SK-N-MC (cell line): ENCODE measurements around the gene MALAT1.
"Not testable (repeated sequence)": the region's sequence is repeated elsewhere in the genome, so short reads cannot be mapped to it uniquely, and the experiment has no call there.

ENCODE experiments used
- DNase-seq: peaks from one replicate; pipeline ENCODE4 v3.0.0-alpha.2; 2011; ENCODE audit warnings: low read depth, low spot score
- H3K27ac ChIP-seq: fragments of 200-600 bp; sonication (generic); 2 replicates; pipeline ENCODE4 v1.5.1; 2016; ENCODE audit warnings: mixed run types
- H3K36me3 ChIP-seq: fragments of 200-600 bp; sonication (generic); 2 replicates; pipeline ENCODE4 v1.6.1; 2017; ENCODE audit warnings: antibody characterized with exemption, low read length, mixed read lengths; ENCODE audit not compliant: insufficient read depth
- H3K4me3 ChIP-seq: fragments of 200-600 bp; sonication (generic); 2 replicates; pipeline ENCODE4 v1.5.1; 2016
- H3K9ac ChIP-seq: fragments of 200-600 bp; sonication (generic); 2 replicates; pipeline ENCODE4 v1.8.0; 2017; ENCODE audit warnings: mixed run types, mixed read lengths; ENCODE audit not compliant: insufficient read length
- H3K9me3 ChIP-seq: fragments of 200-600 bp; sonication (generic); 2 replicates; pipeline ENCODE4 v1.6.1; 2017; ENCODE audit warnings: low read depth, mild to moderate bottlenecking, antibody characterized with exemption, low read length, moderate library complexity, mixed read lengths
- EZH2 ChIP-seq: fragments of 200-600 bp; sonication (generic); IDR thresholded peaks from one replicate; pipeline ENCODE4 v1.6.1; 2017; ENCODE audit warnings: antibody characterized with exemption
- FOXP2 ChIP-seq: optimal IDR thresholded peaks from 2 replicates; pipeline ENCODE3; 2011; ENCODE audit warnings: mild to moderate bottlenecking, moderate library complexity; ENCODE audit not compliant: insufficient read depth; ENCODE audit errors: extremely low read length, control extremely low read depth
- POLR2AphosphoS5 ChIP-seq: IDR thresholded peaks from 2 replicates; pipeline ENCODE4 v1.6.1; 2012; ENCODE audit warnings: mild to moderate bottlenecking, low read depth, low read length, borderline replicate concordance

MALAT1 gene

DNA sequence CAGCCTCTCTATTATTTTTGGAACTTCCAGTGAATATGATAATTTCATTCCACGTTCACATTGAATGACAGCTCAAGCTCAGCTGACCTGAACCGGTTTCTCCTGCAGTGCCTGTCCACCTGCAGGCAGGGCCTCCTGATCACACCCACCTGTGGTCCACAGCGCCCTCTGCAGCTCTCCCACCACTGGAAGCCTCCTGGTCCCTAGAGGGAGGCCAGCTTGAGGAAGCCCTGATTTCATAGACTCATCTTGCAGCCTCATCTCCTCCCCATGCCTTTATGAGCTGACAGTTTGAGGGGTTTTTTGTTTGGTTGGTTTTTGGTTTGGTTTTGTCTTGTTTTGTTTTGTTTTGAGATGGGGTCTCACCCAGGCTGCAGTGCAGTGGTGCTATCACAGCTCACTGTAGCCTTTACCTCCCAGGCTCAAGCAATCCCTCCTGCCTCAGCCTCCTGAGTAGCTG lies 29.9 kb upstream of the MALAT1 start:
- H3K4me3 ChIP-seq, result no peak overlapping the region
- no peaks in the 10 kb centered on the region for H3K36me3 ChIP-seq
- no peak for TF ChIP-seq EZH2
- TF ChIP-seq FOXP2, result no peak
- no peak for TF ChIP-seq POLR2AphosphoS5
- no peak overlapping the region for H3K9ac ChIP-seq
- no peak overlapping the region for H3K27ac ChIP-seq
- no peaks in the 10 kb centered on the region for H3K9me3 ChIP-seq
- DNase-seq, result no peak

DNA sequence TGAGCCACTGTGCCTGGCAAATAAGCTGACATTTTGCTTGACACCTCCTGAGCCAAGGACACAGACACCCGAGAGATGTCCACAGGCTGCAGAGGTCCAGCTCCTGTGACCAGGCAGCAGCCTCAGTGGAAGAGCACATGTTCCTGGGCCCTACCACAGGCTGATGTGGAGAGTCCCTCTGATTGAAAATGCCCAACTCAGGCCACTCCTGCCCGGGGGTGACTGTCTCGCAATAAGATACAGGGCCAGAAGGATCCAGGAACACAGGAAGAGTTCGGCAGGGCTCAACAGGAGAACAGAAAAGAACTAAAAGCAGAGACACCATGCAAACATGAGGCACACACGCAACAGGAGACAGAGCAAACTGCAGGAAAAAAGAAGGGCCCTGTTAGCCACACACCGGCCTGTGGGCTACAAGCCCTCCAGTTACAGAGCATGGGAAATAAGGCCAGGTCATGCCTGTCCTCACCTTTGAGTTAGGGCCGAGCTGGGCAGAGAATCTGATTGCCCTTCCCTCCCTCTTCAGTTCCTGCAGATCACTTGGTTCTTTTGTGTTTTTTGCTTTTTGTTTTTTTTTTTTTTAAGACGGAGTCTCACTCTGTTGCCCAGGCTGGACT lies 28.3 kb upstream of the MALAT1 start:
- TF ChIP-seq EZH2 (no peak), FOXP2 (no peak), POLR2AphosphoS5 (no peak)
- H3K9ac ChIP-seq, result no peak overlapping the region

DNA sequence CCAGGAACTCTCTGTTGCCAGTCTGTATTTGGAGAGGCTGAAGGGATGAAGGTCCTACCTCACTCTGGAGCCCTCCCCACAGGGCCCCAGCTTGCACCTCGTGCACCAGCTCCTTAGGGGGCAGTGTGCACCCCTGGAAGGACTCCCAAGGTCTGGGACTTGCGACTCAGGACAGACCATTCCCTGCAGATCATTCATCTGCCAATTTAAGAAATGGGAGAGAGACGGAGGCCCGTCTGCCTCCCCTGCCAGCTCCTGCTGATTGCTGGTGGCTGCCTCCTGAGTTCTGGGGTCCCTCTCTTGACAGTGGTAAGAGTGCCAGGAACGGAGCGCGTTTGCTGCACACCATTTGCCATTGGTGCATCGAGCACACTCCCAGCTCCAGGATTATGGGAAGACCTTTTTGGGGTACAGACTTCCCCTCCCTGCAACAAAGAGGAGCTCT lies 27.4 kb upstream of the MALAT1 start:
- Histone ChIP-seq H3K9me3 (no peaks in the 10 kb centered on the region), H3K27ac (peak overlapping the region; percentile 67; the same call in 1 of the 2 replicates), H3K36me3 (no peaks in the 10 kb centered on the region), H3K4me3 (no peak overlapping the region), H3K9ac (peak overlapping the region; percentile 53)
- DNase-seq, result no peak
- TF ChIP-seq FOXP2 (no peak), EZH2 (no peak), POLR2AphosphoS5 (no peak)

More for the DNA sequence above, 28.3 kb upstream of the MALAT1 start:
- H3K4me3 ChIP-seq, result no peak overlapping the region
- DNase-seq, result no peak
- H3K9me3 ChIP-seq, result no peaks in the 10 kb centered on the region
- H3K36me3 ChIP-seq, result no peaks in the 10 kb centered on the region
- H3K27ac ChIP-seq, result no peak overlapping the region

DNA sequence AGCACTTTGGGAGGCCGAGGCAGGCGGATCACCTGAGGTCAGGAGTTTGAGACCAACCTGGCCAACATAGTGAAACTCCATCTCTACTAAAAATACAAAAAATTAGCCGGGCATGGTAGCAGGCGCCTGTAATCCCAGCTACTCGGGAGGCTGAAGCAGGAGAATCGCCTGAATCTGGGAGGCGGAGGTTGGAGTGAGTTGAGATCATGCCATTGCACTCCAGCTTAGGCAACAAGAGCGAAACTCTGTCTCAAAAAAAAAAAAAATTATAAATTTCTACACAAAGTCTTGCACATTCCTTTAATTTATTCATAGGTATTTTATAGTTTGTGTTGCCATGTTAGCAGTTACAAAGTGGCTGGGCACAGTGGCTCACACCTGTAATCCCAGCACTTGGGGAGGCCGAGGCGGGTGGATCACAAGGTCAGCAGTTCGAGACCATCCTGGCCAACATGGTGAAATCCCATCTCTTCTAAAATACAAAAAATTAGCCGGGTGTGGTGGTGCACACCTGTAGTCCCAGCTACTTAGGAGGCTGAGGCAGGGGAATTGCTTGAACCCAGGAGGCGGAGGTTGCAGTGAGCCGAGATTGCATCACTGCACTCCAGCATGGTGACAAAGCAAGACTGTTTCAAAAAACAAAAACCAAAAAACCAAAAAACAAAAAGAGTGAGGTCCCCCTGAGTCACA lies 26.1 kb upstream of the MALAT1 start:
- H3K9me3 ChIP-seq, H3K9ac ChIP-seq, DNase-seq, H3K27ac ChIP-seq, H3K36me3 ChIP-seq, H3K4me3 ChIP-seq: not testable (repeated sequence)

DNA sequence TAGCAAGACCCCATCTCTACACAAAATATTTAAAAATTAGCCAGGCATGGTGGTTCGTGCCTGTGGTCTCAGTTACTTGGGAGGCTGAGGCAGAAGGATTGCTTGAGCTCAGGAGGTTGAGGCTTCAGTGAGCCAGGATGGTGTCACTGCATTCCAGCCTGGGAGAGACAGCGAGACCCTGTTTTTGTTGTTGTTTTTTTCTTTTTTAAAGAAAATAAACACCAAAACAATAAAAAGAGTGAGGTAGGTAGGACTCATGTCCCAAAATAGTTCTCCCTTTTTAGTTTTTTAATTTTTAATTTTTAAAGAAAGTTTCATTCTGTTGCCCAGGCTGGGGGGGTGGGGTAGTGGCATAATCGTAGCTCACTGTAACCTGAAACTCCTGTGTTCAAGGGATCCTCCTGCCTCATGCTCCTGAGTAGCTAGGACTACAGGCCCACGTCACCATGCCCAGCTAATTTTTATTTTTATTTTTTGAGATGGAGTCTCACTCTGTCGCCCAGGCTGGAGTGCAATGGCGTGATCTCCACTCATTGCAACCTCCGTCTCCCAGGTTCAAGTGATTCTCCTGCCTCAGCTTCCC lies 25.5 kb upstream of the MALAT1 start:
- no peak overlapping the region for H3K9ac ChIP-seq
- H3K4me3 ChIP-seq, result no peak overlapping the region
- H3K27ac ChIP-seq, result peak overlapping the region; percentile 25; the same call in 1 of the 2 replicates
- no peaks in the 10 kb centered on the region for H3K36me3 ChIP-seq
- no peak for TF ChIP-seq EZH2
- TF ChIP-seq POLR2AphosphoS5, result no peak
- no peak for TF ChIP-seq FOXP2
- no peak for DNase-seq
- no peaks in the 10 kb centered on the region for H3K9me3 ChIP-seq

DNA sequence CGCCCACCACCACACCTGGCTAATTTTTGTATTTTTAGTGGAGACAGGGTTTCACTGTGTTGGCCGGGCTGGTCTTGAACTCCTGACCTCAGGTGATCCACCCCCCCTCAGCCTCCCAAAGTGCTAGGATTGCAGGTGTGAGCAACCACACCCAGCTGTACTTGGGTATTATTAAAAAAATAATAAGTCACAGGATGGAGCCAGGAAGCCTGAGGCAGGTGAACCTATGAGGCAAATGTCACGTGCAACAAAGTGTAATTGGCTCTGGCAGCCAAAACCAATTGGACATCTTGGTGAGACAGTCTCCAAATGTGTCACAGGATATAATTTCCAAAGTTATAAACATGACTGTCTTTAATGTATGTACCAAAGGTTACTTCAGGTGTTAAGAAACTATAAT lies 24.0 kb upstream of the MALAT1 start:
- H3K9me3 ChIP-seq, result no peaks in the 10 kb centered on the region
- TF ChIP-seq FOXP2, result no peak
- no peak for TF ChIP-seq EZH2
- TF ChIP-seq POLR2AphosphoS5, result no peak
- H3K4me3 ChIP-seq, result no peak overlapping the region
- no peak overlapping the region for H3K27ac ChIP-seq
- no peaks in the 10 kb centered on the region for H3K36me3 ChIP-seq
- no peak for DNase-seq
- no peak overlapping the region for H3K9ac ChIP-seq

DNA sequence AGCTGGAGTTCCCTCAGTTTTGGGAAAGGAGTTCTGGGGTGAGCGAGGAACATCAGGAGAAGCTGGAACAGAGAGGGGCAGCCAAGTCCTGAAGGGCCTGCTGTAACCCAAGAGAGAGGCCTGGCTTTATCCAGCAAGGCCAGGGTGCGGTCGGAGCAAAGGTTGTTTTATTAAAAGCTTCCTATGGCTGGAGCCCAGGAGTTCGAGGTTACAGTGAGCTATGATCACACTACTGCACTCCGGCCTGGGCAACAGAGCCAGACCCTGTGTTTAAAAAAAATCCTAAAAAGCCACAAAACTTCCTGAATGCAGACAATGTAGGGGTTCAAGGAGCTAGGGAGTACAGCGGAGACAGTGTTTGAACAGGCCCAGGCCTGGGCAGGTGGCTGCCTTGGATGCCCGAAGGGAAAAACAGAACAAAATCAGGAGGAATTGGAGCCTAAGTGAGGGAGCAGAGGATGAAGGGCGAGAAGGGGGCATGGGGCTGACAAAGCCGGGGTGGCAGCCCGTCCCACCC lies 22.2 kb upstream of the MALAT1 start:
- TF ChIP-seq FOXP2 (no peak), EZH2 (no peak), POLR2AphosphoS5 (no peak)

DNA sequence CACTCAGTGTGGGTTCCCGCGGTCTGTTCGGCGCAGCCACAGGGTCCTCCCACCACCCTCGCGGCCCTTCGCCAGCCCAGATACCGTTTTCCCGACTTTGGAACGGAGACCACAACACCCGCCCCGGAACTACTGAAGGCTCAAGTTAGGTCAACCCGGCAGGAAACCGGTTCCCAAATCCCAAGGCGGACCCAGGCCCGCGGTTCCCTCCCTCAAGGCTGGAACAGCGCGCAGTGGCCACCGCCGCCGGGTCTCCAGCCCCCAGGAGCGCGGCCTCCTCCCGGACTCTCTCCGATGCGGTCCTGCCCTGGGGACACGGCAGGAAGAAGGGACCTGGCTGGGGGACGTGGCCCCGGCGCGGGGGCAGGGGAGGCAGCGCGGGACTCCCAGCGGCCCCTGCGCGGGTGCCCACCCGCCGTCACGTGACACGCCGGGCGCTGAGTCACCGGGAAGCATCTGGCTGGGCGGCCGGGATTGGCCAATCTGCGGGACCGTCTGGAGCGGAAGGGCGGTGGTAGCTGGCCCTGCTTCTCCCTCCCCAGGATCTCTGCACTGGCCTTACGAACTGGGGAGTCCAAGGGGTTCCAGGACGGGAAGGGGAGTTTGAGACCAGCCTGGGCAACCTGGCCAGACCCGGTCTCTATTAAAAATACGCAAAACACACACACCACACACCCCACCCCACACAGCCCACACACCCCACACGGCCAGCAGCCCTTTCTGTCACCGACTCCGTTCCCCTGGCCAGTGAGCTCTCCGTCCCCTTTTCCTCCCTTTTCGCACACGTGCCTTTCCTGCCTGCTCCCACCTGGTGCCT lies 21.5 kb upstream of the MALAT1 start:
- H3K36me3 ChIP-seq, result no peaks in the 10 kb centered on the region
- TF ChIP-seq POLR2AphosphoS5 (peak; percentile 85), EZH2 (no peak)
- peak overlapping the region; percentile 97 for H3K4me3 ChIP-seq
- peak overlapping the region; percentile 98 for H3K27ac ChIP-seq
- no peak for DNase-seq
- peak overlapping the region; percentile 100 for H3K9ac ChIP-seq
- no peaks in the 10 kb centered on the region for H3K9me3 ChIP-seq

More for the DNA sequence above, 22.2 kb upstream of the MALAT1 start:
- Histone ChIP-seq H3K9me3 (no peaks in the 10 kb centered on the region), H3K36me3 (no peaks in the 10 kb centered on the region), H3K27ac (peak overlapping the region; percentile 98), H3K4me3 (peak overlapping the region; percentile 97), H3K9ac (peak overlapping the region; percentile 100)
- DNase-seq, result no peak
